HEK293 (cell line): ENCODE results near the gene MT1A.

ENCODE experiments used
- CTCF ChIA-PET: fragments of 350-600 bp; formaldehyde crosslinking; extraction: SDS; loops from one replicate; lab custom pipeline; 2021; ENCODE audit warnings: antibody characterized with exemption; lab: Yijun Ruan, JAX
- POLR2A ChIA-PET: fragments of 300-600 bp; formaldehyde crosslinking; extraction: SDS; loops from one replicate; lab custom pipeline; 2020; ENCODE audit warnings: antibody characterized with exemption, inconsistent platforms; lab: Yijun Ruan, JAX
- H3K27ac ChIP-seq: fragments of 200-500 bp; sonication (Bioruptor generic); 2 replicates; pipeline ENCODE4 v1.5.1; 2014; ENCODE audit warnings: low read depth, low read length, control low read depth, inconsistent platforms; ENCODE audit errors: extremely low read depth
- H3K36me3 ChIP-seq, 2 experiments: fragments of 200-500 bp in 1 of 2; sonication (Bioruptor generic) in 1 of 2; 1 replicate in 1 of 2; 2 replicates in 1 of 2; pipeline ENCODE4 v1.5.1; 2014 to 2017; ENCODE audit warnings: inconsistent platforms in 2 of 2, low read length in 2 of 2; ENCODE audit not compliant: control insufficient read depth in 2 of 2, insufficient read depth in 1 of 2
- H3K4me1 ChIP-seq: fragments of 200-500 bp; sonication (Bioruptor generic); 2 replicates; pipeline ENCODE4 v1.5.1; 2014; ENCODE audit warnings: mild to moderate bottlenecking, low read length, inconsistent platforms; ENCODE audit not compliant: control insufficient read depth, insufficient read depth
- H3K4me3 ChIP-seq: 2 replicates; pipeline ENCODE4 v1.5.1; 2011; ENCODE audit warnings: low read depth, mild to moderate bottlenecking, control low read depth, low read length, moderate library complexity
- H3K9me3 ChIP-seq: fragments of 200-500 bp; sonication (Bioruptor generic); 2 replicates; pipeline ENCODE4 v1.5.1; 2014; ENCODE audit warnings: low read depth, low read length, inconsistent platforms; ENCODE audit not compliant: control insufficient read depth, insufficient read depth
- HIC1 ChIP-seq: fragments of 450-650 bp; formaldehyde crosslinking; IDR thresholded peaks from 2 replicates; pipeline ENCODE4 v1.5.1; 2016; ENCODE audit warnings: missing biosample characterization, missing genetic modification characterization
- OVOL3 ChIP-seq: fragments of 450-650 bp; formaldehyde crosslinking; IDR thresholded peaks from 2 replicates; pipeline ENCODE4 v1.5.1; 2016; ENCODE audit warnings: missing biosample characterization, missing genetic modification characterization
- SP3 ChIP-seq: fragments of 450-650 bp; formaldehyde crosslinking; IDR thresholded peaks from 2 replicates; pipeline ENCODE4 v1.5.1; 2016; ENCODE audit warnings: missing biosample characterization, missing genetic modification characterization
- SP7 ChIP-seq: fragments of 450-650 bp; formaldehyde crosslinking; IDR thresholded peaks from 2 replicates; pipeline ENCODE4 v1.5.1; 2016; ENCODE audit warnings: missing biosample characterization, missing genetic modification characterization
- ZBTB21 ChIP-seq: fragments of 450-650 bp; formaldehyde crosslinking; IDR thresholded peaks from 2 replicates; pipeline ENCODE4 v1.5.1; 2017; ENCODE audit warnings: missing biosample characterization, missing genetic modification characterization
- ZFP37 ChIP-seq: fragments of 450-650 bp; formaldehyde crosslinking; IDR thresholded peaks from 2 replicates; pipeline ENCODE4 v1.5.1; 2016; ENCODE audit warnings: missing biosample characterization, missing genetic modification characterization
- ZNF2 ChIP-seq: fragments of 450-650 bp; formaldehyde crosslinking; IDR thresholded peaks from 2 replicates; pipeline ENCODE4 v1.5.1; 2016; ENCODE audit warnings: missing biosample characterization, missing genetic modification characterization
- ZNF302 ChIP-seq: fragments of 450-650 bp; formaldehyde crosslinking; IDR thresholded peaks from 2 replicates; pipeline ENCODE4 v1.5.1; 2016; ENCODE audit warnings: missing biosample characterization, missing genetic modification characterization, low read depth
- ZNF341 ChIP-seq: fragments of 450-650 bp; formaldehyde crosslinking; IDR thresholded peaks from 2 replicates; pipeline ENCODE4; 2016; ENCODE audit warnings: low read depth, missing biosample characterization, missing genetic modification characterization
- ZNF37A ChIP-seq: fragments of 450-650 bp; IDR thresholded peaks from 2 replicates; pipeline ENCODE4 v1.5.1; 2018; ENCODE audit warnings: missing biosample characterization, missing genetic modification characterization
- ZNF391 ChIP-seq: fragments of 450-650 bp; formaldehyde crosslinking; IDR thresholded peaks from 2 replicates; pipeline ENCODE4 v1.5.1; 2016; ENCODE audit warnings: low read depth, missing biosample characterization, missing genetic modification characterization, borderline replicate concordance
- ZNF394 ChIP-seq: fragments of 450-650 bp; formaldehyde crosslinking; IDR thresholded peaks from 2 replicates; pipeline ENCODE4 v1.5.1; 2016; ENCODE audit warnings: missing biosample characterization, missing genetic modification characterization, mild to moderate bottlenecking, moderate library complexity, borderline replicate concordance
- ZNF514 ChIP-seq: fragments of 450-650 bp; formaldehyde crosslinking; IDR thresholded peaks from 2 replicates; pipeline ENCODE4 v1.5.1; 2016; ENCODE audit warnings: missing biosample characterization, missing genetic modification characterization
- ZNF549 ChIP-seq: fragments of 450-650 bp; IDR thresholded peaks from 2 replicates; pipeline ENCODE4 v1.5.1; 2018; ENCODE audit warnings: missing biosample characterization, missing genetic modification characterization, mild to moderate bottlenecking, inconsistent platforms, moderate library complexity
- ZNF555 ChIP-seq: fragments of 450-650 bp; formaldehyde crosslinking; conservative IDR thresholded peaks from 2 replicates; pipeline ENCODE4 v1.5.1; 2017; ENCODE audit warnings: missing biosample characterization, mild to moderate bottlenecking, missing genetic modification characterization, inconsistent platforms
- ZNF645 ChIP-seq: fragments of 450-650 bp; formaldehyde crosslinking; IDR thresholded peaks from 2 replicates; pipeline ENCODE4; 2016; ENCODE audit warnings: missing biosample characterization, missing genetic modification characterization
- ZNF768 ChIP-seq: fragments of 450-650 bp; formaldehyde crosslinking; IDR thresholded peaks from 2 replicates; pipeline ENCODE4 v1.5.1; 2018; ENCODE audit warnings: missing biosample characterization, mild to moderate bottlenecking, missing genetic modification characterization
- ZNF785 ChIP-seq: fragments of 450-650 bp; formaldehyde crosslinking; IDR thresholded peaks from 2 replicates; pipeline ENCODE4 v1.5.1; 2016; ENCODE audit warnings: missing biosample characterization, missing genetic modification characterization
- ZNF837 ChIP-seq: fragments of 450-650 bp; formaldehyde crosslinking; IDR thresholded peaks from 2 replicates; pipeline ENCODE4 v1.5.1; 2016; ENCODE audit warnings: missing biosample characterization, missing genetic modification characterization
- ZSCAN16 ChIP-seq: fragments of 450-650 bp; formaldehyde crosslinking; IDR thresholded peaks from 2 replicates; pipeline ENCODE4 v1.5.1; 2016; ENCODE audit warnings: missing biosample characterization, missing genetic modification characterization
- TF ChIP-seq, protein P1 (sequence below): fragments of 450-650 bp; formaldehyde crosslinking; IDR thresholded peaks from 2 replicates; pipeline ENCODE4 v1.5.1; 2016; ENCODE audit warnings: missing biosample characterization, missing genetic modification characterization
- TF ChIP-seq, protein P2 (sequence below): fragments of 450-650 bp; formaldehyde crosslinking; IDR thresholded peaks from 2 replicates; pipeline ENCODE4 v1.5.1; 2016; ENCODE audit warnings: missing biosample characterization, missing genetic modification characterization
- TF ChIP-seq, protein P3 (sequence below): fragments of 450-650 bp; formaldehyde crosslinking; conservative IDR thresholded peaks from 2 replicates; pipeline ENCODE4 v1.5.1; 2016; ENCODE audit warnings: low read depth, missing biosample characterization, missing genetic modification characterization

MT1A gene

GRCh38 chr16:56677474-56677873 lies 39.0 kb downstream of the MT1A start (continued):
- TF ChIP-seq, protein P1, sequence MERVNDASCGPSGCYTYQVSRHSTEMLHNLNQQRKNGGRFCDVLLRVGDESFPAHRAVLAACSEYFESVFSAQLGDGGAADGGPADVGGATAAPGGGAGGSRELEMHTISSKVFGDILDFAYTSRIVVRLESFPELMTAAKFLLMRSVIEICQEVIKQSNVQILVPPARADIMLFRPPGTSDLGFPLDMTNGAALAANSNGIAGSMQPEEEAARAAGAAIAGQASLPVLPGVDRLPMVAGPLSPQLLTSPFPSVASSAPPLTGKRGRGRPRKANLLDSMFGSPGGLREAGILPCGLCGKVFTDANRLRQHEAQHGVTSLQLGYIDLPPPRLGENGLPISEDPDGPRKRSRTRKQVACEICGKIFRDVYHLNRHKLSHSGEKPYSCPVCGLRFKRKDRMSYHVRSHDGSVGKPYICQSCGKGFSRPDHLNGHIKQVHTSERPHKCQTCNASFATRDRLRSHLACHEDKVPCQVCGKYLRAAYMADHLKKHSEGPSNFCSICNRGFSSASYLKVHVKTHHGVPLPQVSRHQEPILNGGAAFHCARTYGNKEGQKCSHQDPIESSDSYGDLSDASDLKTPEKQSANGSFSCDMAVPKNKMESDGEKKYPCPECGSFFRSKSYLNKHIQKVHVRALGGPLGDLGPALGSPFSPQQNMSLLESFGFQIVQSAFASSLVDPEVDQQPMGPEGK (tag by site-specific recombination): no peak
- TF ChIP-seq OVOL3 (tag by site-specific recombination): no peak
- no peak for TF ChIP-seq ZNF2 (tag by site-specific recombination)
- TF ChIP-seq ZNF837 (tag by site-specific recombination): no peak

DNA sequence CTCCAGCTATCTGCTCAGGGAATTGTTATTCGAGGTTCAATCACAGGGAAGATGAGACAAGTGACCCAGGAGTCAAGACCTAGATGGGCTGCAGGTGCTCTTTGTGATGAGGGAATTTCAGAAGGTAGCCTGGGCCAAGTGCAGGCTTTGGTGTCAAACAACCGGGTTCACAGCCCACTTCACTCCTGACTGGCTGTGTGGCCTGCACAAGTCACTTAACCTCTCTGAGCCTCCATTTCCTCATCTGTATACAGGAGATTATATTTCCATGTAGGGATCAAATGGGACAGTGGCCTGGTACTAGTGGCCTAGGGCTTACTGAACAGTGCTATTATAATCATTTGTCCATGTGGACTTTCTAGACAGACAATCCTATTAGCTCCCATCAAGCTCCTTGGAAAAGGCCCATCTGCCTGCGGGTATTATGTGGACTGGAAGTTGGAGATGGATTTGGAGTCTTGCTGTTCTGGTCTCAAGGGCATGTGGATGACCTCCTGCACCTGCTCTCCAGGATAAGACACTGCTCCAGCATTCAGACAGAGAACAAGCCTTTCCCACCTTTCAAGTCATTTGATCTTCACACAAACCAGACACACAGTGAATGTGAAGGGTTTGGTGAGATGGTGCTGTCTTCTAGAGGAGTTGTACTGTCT lies 40.7 kb downstream of the MT1A start:
- Histone ChIP-seq H3K4me3 (no peak overlapping the region), H3K36me3 (no peaks in the 10 kb centered on the region), H3K9me3 (no peaks in the 10 kb centered on the region), H3K27ac (no peak overlapping the region), H3K4me1 (peaks cover 3% of the 10 kb centered on the region)
- POLR2A ChIA-PET: no interaction called here
- CTCF ChIA-PET: interaction anchor here (1.8 kb wide), 1 partner anchor 22 kb away, joined by 8 read pairs; no protein-coding TSS in a partner anchor
- peak; percentile 37; the same call in 1 of the 2 replicates for TF ChIP-seq ZNF768 (tag by site-specific recombination)
- no peak for TF ChIP-seq ZNF391 (tag by site-specific recombination)

GRCh38 chr16:56679818-56680217 lies 41.4 kb downstream of the MT1A start:
- Histone ChIP-seq H3K4me3 (no peak overlapping the region), H3K4me1 (peaks cover 3% of the 10 kb centered on the region), H3K9me3 (no peaks in the 10 kb centered on the region), H3K36me3 (no peaks in the 10 kb centered on the region), H3K27ac (no peak overlapping the region)
- ChIA-PET CTCF (interaction anchor here (1.8 kb wide), 1 partner anchor 22 kb away, joined by 8 read pairs; no protein-coding TSS in a partner anchor), POLR2A (no interaction called here)
- TF ChIP-seq ZSCAN16 (tag by site-specific recombination) (no peak), ZNF785 (no peak), ZNF37A (tag by site-specific recombination) (no peak), ZNF549 (tag by site-specific recombination) (no peak), HIC1 (tag by site-specific recombination) (no peak), ZNF514 (tag by site-specific recombination) (no peak), ZFP37 (tag by site-specific recombination) (no peak), SP7 (tag by site-specific recombination) (no peak), SP3 (no peak), ZNF394 (tag by site-specific recombination) (no peak), ZNF302 (tag by site-specific recombination) (no peak), ZBTB21 (tag by site-specific recombination) (no peak), ZNF645 (tag by site-specific recombination) (no peak), ZNF341 (no peak), ZNF555 (no peak)
- TF ChIP-seq, protein P2, sequence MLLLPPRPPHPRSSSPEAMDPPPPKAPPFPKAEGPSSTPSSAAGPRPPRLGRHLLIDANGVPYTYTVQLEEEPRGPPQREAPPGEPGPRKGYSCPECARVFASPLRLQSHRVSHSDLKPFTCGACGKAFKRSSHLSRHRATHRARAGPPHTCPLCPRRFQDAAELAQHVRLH: no peak
- TF ChIP-seq, protein P3, sequence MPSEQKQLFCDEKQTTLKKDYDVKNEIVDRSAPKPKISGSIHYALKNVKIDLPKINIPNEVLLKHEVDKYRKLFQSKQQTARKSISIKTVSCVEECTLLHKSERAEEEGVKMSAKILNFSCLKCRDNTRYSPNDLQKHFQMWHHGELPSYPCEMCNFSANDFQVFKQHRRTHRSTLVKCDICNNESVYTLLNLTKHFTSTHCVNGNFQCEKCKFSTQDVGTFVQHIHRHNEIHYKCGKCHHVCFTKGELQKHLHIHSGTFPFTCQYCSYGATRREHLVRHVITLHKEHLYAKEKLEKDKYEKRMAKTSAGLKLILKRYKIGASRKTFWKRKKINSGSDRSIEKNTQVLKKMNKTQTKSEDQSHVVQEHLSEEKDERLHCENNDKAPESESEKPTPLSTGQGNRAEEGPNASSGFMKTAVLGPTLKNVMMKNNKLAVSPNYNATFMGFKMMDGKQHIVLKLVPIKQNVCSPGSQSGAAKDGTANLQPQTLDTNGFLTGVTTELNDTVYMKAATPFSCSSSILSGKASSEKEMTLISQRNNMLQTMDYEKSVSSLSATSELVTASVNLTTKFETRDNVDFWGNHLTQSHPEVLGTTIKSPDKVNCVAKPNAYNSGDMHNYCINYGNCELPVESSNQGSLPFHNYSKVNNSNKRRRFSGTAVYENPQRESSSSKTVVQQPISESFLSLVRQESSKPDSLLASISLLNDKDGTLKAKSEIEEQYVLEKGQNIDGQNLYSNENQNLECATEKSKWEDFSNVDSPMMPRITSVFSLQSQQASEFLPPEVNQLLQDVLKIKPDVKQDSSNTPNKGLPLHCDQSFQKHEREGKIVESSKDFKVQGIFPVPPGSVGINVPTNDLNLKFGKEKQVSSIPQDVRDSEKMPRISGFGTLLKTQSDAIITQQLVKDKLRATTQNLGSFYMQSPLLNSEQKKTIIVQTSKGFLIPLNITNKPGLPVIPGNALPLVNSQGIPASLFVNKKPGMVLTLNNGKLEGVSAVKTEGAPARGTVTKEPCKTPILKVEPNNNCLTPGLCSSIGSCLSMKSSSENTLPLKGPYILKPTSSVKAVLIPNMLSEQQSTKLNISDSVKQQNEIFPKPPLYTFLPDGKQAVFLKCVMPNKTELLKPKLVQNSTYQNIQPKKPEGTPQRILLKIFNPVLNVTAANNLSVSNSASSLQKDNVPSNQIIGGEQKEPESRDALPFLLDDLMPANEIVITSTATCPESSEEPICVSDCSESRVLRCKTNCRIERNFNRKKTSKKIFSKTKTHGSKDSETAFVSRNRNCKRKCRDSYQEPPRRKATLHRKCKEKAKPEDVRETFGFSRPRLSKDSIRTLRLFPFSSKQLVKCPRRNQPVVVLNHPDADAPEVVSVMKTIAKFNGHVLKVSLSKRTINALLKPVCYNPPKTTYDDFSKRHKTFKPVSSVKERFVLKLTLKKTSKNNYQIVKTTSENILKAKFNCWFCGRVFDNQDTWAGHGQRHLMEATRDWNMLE (tag by site-specific recombination): no peak
